Measurements from ENCODE around the gene IL1RL2.

Gene IL1RL2

DNA sequence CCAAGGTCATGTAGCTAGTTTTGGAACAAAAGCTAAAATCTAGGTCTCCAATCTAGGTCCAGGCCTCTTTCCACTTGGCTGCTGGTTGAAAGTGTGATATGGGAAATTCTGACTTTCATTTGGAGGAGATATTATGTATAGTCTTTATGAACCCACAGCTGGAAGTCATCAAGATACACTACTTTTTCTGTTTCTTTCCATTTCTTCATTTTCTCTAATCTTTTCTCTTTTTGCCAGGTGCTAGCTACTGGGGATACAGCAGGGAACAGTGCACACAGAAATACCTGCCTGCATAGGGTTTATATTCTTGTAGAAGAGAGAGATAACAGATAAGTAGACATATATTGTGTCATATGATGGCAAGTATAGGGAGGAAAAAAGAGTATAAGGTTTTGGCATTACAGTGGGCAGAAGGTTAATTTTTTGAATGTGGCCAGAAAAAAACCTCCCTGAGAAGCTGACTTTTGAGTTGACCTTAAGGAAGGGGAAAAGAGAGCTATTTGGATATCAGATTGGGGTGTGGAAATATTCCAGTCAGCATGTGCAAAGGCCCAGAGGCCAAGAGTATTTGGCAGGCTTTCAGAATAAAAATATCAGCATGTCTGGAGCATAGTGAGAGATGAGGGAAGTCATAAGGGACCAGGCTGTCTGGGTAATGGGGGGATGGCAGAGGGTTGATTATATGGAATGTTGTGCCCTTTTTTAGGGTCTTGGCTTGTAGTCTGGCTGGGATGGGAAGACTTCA is 28.6 kb upstream of the IL1RL2 start:
- no peak for DNase-seq (ENCODE audit: low read depth in 2 of 2)

DNA sequence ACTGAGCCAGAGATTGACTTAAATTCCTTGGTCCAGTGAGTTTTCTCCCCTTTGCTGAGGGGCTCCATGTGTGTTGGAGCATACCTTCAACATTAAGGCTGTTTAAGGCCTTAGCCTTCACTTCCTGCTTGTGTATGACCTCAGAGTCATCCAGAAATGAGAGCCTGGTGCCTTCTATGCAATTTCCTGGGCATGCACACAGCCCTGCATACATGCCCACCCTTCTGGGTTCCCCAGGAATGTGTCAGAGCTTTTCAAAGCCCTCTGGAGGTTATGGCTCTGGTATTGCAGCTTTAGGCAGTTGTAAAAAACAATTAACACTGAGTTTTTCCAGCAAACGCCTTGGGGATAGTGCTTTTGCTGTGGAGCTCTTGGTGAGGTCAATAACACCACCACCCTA is 27.5 kb upstream of the IL1RL2 start:
- DNase-seq (ENCODE audit: low read depth in 2 of 2) = no peak

DNA sequence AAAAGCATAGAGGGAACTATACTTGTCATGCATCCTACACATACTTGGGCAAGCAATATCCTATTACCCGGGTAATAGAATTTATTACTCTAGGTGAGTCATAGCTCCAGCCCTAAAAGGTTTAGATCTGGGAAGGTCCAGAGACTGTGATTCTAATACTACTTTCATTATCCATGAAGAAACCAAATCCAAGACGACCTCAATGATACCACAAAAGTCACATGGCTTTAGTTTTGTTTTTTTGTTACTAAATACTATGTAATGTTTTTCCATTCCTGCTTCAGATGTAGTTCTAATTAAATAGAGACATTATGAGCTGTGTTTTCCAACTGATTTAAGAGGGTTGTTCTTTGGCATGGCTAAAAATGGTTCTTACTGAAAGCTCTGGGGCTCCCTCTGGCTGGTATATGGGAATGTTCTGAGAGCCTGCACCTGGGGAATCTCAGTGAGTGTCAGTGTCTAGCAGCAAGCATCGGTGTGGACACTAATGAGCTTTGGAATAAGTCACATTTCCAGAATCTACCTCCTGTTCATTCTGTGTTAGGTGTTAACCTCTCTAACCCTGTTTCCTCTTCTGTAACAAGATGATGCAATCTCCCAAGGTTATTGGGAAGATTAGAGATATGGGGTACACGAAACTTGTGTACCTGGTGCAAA is 20.5 kb upstream of the IL1RL2 start:
- DNase-seq (ENCODE audit: low read depth in 2 of 2) = no peak

DNA sequence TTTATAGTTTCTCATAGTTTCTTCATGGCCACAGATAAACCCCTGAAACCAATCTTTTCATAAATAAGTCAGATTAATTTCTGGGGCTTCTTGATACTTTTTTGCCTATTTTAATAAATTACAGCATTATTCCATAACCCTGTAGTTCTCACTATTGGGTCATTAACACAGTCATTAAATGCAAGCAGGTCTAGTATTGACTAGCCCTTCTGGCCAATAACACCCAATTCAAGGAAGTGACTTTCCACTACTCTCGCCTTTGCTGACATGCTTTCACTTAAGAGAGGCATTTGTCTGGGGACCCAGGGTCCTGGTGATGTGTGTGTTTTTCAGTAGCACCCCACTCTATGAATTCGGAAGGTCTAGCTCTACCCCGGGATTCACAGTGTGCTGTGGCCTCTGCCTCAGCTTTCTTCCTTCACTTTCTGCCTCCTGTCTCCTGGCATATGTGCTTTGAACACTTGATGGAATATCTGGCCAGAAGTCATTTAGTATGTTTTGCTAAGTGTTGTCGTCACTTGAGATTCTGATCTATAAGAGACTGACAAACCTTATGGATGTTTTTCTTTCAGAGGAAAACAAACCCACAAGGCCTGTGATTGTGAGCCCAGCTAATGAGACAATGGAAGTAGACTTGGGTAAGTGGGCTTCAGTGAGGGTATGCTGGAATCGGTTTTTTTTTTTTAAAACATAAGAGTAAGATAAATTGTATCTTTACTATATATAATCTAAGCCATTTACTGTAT is 18.6 kb upstream of the IL1RL2 start:
- DNase-seq (ENCODE audit: low read depth in 2 of 2) = no peak

DNA sequence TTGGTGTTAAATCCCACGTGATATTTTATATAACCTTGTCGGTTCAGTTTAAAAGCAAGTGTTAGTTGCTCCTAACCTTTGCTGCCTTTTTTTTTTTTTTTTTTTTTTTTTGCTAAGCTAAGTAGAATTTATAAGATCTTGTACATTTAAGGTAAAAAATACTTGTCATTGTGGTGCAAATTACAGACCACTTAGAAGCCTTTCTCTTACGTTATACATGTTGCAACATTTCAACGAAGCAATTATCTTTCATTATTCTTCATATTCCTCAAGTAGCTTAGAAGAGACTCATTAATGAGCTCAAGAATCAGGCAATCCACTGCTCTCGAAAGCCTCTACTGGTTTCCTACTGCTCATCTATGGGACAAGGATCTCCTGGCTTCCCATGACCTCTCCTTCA is 14.9 kb upstream of the IL1RL2 start:
- DNase-seq (ENCODE audit: low read depth in 2 of 2) = no peak

DNA sequence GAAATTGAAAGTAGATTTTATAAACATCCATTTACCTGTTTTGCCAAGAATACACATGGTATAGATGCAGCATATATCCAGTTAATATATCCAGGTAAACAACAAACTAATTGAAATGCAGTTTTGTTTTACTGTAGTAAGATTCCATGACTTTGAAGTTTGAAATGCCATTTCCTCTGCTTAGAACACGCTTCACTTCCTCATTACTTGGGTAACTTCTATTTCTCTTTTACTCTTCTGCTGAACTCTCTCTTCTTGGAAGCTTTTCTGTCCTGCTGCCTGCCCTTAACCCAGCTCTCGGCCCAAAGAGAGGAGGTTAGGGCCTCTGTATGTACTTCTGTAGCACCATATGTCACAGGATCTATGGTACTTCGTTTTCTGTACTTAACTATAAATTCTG is 14.1 kb upstream of the IL1RL2 start:
- no peak for DNase-seq (ENCODE audit: low read depth in 2 of 2)

DNA sequence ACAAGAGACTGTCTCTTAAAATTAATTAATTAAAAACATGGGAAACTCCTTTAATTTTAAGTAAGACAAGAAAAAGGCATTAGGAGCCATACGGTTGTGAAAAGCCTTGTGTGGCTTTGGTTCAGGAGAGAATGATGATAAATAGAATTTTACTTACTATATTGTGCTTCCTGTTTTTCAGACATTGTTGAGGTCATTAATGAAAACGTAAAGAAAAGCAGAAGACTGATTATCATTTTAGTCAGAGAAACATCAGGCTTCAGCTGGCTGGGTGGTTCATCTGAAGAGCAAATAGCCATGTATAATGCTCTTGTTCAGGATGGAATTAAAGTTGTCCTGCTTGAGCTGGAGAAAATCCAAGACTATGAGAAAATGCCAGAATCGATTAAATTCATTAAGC is 10.7 kb upstream of the IL1RL2 start:
- DNase-seq (ENCODE audit: low read depth in 2 of 2) = no peak

DNA sequence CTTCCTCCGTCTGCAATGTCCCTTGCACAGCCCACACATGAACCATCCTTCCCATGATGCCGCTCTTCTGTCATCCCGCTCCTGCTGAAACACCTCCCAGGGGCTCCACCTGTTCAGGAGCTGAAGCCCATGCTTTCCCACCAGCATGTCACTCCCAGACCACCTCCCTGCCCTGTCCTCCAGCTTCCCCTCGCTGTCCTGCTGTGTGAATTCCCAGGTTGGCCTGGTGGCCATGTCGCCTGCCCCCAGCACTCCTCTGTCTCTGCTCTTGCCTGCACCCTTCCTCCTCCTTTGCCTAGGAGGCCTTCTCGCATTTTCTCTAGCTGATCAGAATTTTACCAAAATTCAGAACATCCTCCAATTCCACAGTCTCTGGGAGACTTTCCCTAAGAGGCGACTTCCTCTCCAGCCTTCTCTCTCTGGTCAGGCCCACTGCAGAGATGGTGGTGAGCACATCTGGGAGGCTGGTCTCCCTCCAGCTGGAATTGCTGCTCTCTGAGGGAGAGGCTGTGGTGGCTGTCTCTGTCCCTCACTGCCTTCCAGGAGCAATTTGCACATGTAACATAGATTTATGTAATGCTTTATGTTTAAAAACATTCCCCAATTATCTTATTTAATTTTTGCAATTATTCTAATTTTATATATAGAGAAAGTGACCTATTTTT is 8.9 kb upstream of the IL1RL2 start:
- no peak for DNase-seq (ENCODE audit: low read depth in 2 of 2)

DNA sequence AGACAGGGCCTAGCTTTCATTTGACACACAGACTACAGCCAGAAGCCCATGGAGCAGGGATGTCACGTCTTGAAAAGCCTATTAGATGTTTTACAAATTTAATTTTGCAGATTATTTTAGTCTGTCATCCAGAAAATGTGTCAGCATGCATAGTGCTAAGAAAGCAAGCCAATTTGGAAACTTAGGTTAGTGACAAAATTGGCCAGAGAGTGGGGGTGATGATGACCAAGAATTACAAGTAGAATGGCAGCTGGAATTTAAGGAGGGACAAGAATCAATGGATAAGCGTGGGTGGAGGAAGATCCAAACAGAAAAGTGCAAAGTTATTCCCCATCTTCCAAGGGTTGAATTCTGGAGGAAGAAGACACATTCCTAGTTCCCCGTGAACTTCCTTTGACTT is 7.8 kb upstream of the IL1RL2 start:
- no peak for DNase-seq (ENCODE audit: low read depth in 2 of 2)

DNA sequence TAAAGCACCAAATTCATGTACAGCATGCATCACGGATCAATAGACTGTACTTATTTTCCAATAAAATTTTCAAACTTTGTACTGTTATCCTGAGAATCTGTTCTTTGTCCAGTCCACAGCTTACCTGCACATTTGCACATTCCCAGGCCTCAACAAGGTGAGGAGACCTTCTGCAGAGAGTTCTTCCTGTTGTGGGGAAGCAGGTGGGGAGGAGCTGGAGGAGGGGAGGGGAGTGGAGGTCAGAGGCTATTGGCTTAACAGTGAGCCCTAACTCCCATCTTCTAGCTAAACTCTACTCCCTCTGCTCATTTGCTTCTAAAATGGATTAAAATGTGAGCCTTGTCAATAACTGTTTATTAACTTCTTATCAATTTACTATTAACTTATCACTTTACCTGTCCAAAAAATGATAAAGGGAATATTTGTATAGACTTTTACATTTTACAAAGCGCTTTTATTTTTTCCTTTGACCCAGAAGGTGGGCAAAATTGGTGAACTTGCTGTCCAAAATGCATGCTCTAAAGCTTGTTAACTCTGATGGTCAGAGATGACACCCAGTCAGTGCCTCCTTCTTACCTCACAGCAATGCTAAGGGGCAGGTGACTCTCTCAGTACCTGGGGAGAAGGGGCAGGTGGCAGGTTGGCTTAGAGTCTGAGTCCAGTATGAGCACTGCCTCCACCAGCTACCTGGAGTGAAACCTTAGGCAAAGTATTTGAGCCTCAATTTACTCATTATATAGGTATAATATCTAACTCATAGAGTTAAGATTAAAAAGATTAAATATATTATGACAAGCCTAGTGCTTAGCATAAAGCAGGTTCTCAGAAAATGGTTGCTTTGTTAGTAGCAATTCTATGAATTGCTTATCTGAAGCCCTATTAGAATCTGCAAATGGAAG is 6.8 kb upstream of the IL1RL2 start:
- DNase-seq (ENCODE audit: low read depth in 2 of 2) = no peak

DNA sequence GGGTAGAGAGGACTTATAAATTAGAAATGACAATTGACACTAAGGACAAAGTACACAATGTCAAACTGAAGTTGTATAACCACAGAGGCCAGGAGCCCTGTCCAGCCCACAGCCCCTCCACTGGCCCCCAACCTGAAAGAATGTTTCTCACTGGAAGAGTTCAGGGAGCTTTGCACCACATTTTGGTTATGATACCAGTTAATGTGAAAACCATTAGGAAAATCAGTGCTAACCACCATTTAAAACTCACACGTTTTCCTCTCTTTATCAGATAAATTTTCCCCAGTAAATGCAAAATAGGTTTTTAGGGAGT is 6.2 kb upstream of the IL1RL2 start:
- DNase-seq (ENCODE audit: low read depth in 2 of 2) = no peak

DNA sequence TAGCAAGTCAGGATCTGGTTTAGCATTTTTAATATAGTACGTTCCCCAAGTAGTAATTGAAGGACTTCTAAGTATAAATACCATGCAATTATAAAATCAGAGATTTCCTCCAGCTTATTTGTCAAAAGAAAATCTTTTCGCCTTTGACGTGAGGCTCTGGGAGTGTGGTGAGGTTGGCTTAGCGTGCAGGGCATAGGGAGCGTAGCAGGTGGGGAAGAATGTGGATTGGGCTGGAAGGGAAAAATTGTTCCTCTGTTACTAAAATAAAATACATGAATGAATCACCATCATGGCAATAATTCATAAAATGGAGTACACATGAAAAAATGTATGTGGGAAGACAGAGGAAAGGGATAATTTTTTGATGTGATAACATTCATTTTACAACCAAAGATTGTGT is 5.4 kb upstream of the IL1RL2 start:
- DNase-seq (ENCODE audit: low read depth in 2 of 2) = no peak

DNA sequence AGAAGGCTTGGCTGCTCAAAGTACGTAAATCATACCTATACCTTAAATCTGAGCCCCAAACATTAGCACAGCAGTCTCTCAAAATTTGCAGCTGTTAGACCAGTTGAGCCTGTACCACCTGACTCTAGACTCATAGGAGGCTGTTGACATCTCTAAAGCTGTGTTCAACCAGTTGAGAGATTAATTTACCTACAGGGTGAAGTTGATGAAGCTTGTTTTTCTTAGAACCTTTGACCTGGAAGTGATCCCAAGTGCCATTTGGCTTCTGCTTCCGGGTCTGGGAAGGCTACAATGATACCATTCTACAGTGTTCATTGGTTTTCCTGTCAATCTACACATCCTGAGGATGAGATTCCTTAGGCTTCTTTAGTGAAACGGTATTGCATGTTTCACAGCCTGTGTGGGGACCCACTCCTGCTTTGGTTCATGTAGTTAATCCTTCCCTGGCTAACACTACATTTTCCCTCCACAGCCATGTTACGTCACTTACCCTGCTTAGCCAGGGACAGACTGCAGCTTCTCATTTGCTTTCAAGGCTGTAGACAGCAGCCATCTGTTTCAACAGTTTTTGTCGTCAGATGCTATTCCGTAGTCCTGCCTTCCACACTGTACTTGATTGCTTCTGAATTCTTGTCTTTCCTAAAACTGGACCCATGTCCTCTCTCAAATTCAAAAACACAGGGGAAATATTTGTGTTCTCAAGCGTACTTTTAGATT is 4.7 kb upstream of the IL1RL2 start:
- no peak for DNase-seq (ENCODE audit: low read depth in 2 of 2)

DNA sequence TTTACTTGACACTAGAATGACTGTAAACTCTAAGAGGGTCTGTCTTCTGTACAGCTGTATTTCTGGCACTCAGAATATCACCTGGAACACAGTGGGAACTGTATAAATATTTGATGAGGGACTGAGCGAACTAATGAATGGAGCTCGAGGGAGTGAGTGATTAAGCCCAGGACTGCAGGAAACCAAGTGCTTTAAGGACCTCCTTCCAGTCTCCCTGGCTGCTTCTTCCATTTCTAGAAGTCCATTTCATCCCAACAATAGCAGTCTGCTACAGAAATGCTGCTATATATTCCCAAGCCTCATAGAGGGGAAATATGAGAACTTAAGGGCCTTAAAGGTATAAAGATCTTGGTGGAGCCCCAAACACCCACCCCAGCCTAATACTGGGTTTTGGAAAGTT is 2.8 kb upstream of the IL1RL2 start:
- no peak for DNase-seq (ENCODE audit: low read depth in 2 of 2)

DNA sequence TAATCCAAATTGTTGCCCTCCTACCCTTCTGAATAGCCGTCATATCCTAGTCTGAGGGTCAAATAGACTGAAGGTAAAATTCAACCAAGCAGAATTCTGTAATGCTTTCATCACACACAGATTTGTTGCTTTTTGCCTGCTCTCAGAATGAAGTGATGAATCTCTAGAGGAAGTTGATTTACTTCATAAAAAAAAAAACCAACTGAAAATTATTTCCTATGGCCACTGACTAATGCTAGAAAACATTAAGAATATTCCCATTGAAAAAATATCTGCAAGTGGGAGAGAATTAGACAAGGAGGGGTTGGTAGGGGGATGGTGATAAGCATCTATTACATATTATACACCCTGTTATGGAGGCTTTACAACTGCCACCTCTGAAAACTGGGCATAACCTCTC is 2.3 kb upstream of the IL1RL2 start:
- DNase-seq (ENCODE audit: low read depth in 2 of 2) = no peak

DNA sequence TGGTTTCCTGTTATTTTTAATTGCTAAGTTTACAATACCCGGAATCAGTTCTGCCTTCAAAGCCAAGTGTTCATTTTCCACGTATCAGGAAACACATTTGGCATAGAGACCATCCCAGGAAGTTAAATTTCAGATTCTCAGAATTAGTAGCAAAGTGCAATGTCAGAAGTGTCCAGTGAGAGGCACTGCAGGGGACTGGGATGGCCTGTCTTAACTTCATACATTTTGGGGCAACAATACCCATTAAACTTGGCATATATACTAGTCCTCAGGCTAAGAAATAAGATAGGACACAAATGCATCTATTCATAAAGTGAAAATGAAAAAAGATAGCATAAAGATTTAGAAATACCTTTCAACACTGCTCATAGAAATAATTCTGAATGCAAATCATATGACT is 1.5 kb upstream of the IL1RL2 start:
- no peak for DNase-seq (ENCODE audit: low read depth in 2 of 2)

DNA sequence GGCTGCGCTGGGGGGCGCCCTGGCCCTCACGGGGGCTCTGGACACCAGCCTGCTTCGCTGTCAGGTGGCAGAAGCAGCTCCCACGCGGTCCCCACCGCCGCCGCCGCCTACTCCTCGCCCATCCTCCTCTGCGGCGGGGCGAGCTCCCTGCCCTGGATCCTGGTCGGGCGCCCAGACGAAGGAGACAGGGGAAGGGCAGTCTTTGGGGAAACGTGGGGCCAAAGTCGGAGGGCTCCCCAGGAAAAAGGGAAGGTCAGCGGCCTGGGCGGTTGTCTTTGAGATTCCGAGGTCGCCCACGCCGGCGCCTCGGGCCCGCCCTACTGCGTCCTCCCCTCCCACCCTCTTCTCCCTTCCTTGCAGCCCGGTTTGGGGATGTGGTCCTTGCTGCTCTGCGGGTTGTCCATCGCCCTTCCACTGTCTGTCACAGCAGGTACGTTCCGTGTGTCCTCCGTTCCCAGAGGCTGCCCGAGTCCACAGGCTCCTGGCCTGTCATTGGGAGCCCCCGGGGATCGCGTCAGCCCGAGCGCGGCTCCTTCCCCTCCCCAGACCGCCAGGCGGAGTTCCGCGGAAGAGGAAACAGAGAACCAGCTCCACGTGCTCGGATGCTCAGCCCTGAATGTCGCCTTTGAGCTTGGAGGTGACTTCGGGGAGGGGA is 800 bp downstream of the IL1RL2 start:
- peak; percentile 16 to 22 for DNase-seq (ENCODE audit: low read depth in 2 of 2)

DNA sequence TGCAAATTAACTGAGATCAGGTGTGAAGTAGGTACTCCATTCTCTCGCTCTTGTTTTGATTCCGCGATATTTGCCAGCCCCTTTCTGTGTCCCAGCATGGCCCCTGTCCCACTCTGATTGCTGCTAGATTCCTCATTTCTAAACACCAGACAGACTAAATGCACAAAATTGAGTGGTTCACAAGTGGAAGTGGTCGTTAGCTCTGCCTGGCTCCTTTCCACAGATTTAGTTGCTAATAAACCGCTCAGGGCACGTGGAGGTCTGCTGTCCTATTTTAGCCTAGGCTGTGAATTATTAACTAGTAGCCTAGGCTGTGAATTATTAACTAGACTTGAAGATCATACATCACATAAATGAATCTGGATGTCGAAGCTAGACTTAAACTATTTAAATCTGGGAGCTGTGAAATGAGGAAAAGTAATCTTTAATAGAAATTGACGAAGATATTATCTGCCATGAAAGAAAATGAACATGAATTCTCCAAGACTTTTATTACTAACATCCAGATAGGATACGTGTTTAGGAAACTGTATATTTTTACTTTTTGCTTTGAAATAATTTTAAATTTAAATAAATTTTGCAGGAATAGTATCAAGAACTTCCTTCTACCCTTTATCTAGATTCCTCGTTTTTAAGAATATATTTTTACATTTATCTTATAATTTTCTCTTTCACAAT is 3.7 kb downstream of the IL1RL2 start:
- DNase-seq (ENCODE audit: low read depth in 2 of 2) = no peak

DNA sequence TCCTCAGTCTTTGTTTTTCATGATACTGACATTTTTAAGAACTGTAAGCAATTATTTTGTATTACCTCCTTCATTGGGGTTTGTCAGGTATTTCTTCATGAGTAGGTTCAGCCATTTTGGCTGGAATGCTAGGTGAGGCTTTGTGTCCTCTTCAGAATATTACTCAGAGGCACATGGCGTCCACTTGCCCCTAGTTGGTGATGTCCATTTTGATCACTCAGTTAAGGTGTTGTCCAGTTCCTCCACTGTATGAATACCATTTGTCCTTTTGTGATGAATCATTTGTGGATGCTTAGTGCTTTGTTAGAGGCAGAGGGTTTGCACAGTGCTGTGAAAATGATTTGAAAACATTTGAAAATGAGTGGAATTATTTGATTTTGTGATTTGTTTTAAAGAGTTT is 4.7 kb downstream of the IL1RL2 start:
- no peak for DNase-seq (ENCODE audit: low read depth in 2 of 2)

DNA sequence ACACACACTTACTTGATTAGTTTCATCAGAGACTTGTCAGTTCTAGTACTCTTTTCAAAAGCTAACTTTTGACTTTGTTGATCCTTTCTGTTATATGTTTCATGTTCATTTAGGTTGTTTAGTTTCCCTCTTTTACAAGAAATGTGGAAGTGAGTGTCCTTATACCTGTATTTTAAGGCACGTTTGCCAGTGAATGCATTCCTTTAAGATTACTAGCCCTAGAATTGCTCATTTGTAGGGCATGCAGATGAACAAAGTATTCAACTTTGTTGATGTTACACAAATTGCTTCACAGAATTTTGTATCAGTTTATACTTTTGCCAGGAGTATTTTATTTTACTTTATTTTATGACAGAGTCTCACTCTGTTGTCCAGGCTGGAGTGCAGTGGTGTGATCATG is 6.3 kb downstream of the IL1RL2 start:
- no peak for DNase-seq (ENCODE audit: low read depth in 2 of 2)

Measured in activated CD8-positive, alpha-beta memory T cell treated with anti-CD3 and anti-CD28 coated beads for 4 hours (primary cell).